NCI-H1105 (cell line): Measurements from ENCODE around the gene CHODL.

ENCODE experiments used
- DNase-seq: peaks from one replicate; lab custom pipeline; 2025; lab: John Stamatoyannopoulos, UW

The CHODL gene, protein sequence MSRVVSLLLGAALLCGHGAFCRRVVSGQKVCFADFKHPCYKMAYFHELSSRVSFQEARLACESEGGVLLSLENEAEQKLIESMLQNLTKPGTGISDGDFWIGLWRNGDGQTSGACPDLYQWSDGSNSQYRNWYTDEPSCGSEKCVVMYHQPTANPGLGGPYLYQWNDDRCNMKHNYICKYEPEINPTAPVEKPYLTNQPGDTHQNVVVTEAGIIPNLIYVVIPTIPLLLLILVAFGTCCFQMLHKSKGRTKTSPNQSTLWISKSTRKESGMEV

DNA sequence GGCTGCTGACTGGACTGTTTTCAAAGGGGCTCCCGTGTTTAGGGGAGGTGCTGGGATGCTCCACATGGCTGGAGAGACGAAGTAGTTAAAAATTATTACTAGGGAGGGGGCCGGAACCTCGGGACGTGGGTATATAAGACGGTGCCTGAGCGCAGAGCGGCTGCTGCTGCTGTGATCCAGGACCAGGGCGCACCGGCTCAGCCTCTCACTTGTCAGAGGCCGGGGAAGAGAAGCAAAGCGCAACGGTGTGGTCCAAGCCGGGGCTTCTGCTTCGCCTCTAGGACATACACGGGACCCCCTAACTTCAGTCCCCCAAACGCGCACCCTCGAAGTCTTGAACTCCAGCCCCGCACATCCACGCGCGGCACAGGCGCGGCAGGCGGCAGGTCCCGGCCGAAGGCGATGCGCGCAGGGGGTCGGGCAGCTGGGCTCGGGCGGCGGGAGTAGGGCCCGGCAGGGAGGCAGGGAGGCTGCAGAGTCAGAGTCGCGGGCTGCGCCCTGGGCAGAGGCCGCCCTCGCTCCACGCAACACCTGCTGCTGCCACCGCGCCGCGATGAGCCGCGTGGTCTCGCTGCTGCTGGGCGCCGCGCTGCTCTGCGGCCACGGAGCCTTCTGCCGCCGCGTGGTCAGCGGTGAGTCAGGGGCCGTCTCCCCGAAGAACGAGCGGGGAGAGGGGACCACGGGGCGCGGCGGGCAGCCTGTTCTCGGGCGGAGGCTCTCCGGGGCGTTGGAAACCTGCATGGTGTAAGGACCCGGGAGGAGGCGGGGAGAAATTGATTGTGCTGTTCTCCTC is at the start of gene CHODL:
CHODL (plus strand) TSS at position 163 of the 793 bp plus-strand sequence; CDS start at position 554, 391 bp downstream.
- DNase-seq = no peak

DNA sequence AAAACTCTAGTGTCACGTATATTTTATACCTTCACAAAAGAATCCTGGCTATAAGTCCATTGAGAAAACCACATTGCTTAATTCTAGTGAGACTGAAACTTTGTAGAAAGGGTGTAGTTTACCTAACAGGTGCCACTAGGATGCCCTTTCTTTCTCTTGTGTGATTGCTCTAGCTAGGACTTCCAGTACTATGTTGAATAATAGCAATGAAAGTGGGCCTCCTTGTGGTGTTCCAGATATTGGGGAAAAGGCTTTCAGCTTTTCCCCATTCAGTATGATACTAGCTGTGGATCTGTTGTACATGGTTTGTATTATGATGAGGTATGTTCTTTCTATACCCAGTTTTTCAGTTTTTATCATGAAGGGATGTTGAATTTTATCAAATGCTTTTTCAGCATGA is 39.7 kb upstream of the CHODL start:
- peak; percentile 3 for DNase-seq

DNA sequence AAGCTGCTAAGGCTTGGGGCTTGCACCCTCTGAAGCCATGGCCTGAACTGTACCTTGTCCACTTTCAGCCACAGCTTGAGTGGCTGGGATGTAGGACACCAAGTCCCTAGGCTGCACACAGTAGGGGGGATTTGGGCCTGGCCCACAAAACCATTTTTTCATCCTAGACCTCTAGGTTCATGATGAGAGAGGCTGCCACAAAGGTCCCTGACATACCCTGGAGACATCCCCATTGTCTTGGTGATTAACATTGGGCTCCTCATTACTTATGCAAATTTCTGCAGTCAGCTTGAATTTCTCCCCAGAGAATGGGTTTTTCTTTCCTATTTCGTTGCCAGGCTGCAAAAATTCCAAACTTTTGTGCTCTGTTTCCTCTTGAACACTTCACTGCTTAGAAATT is 26.3 kb upstream of the CHODL start:
- DNase-seq = no peak

DNA sequence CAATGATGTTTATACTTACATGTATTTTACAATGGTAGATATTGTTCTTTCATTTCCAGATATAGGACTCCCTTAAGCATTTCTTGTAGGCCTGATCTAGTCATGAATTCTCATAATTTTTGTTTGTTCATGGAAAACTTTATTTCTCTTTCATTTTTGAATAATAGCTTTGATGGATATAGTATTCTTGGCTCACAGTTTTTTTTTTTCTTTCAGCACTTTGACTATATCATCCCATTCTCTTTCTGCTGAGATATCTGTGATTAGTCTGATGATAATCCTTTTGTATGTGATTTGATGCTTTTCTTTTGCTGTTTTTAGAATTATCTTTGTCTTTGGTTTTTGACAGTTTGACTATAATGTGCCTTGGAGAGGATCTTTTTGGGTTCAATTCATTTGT is 24.1 kb upstream of the CHODL start:
- no peak for DNase-seq

DNA sequence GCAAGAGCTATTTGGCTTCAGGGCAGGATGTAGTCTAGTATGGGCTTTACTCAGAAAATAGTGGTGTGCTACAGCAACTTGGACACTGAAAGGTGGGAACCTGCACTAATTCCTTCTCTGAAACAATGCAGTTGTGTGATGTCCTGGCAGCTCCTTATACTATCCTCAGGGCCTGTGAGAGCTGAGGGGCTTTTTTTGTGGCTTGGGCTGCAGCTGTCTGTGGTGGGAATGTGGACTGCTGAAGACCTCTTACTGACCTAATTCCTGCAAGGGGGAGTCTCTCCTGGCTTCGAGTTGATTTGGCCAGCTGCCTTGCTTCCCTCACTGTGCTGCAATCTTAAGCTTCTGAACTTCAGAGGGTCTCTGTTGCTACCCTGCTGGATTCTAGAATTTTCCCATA is 22.3 kb upstream of the CHODL start:
- no peak for DNase-seq

DNA sequence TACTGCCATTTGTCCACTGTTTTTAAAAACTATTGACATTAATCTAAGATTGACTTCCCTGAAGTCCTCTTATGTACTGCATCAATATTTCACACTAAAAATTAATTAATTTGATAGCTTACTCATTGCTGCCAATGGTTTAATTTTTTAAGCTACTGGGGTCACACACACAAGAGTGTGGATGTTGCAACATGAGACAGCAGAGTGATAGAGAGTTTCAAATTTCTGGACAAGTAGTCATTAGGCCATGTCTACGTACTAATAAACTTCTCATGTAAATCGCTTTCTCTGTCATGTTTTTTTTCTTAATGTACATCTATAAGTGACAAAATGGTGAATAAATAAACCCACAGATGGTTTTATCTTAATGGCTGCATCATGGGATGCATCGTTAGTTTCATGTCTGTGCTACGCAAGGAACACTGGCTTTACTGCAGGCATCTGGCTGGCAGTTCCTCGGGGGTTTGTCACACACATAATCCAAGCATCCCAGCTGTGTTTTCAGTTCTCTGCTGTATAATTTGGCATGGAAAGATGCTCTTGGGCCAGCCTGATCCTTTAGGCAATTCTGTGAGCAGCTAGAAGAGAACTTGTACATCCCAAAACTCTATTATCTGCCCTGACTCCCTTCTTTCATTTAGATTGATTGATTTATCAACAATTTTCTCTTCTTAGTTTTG is 16.4 kb upstream of the CHODL start:
- DNase-seq = no peak

DNA sequence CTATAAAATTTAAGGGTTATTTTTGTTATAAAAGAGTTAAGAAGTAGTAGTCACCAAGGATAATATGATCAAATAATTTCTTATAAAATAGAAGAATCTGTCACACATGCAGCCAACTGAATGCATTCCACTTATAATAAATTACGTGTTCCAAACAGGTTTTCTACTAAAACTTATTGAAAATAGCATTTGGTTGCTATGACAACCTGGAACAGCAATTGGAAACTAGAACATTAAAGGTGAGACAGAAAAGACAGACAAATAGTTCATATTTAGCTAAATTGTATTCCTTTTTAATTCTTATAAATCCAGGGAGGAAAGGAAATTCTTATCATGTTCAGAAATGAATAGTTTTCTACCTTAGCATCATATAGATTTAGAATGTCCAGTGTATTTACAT is 9.1 kb upstream of the CHODL start:
- DNase-seq = no peak

DNA sequence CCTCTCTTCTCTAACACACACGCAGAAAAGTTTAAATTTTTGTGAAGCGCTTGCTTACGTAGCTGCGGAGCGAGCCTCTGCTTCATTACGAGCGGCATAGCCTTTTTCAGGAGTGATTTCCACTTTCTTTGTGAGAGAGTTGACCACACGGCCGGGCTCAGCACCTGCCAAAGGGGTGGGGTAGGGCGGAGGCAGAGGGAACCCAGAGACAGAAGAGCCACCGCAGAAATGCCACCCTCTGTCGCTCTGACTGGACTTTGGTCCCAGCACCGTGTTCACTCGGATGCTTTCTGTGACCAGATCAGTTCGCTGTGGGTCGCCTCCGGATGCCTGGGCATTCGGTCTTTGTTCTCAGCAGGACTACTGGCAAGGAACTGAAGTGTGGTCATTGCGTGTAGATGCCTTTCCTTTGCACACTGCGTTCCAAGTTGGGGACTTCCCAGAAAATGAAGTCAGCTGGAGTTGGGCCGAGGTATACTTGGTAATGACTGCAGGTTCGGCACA is 883 bp downstream of the CHODL start:
- no peak for DNase-seq

DNA sequence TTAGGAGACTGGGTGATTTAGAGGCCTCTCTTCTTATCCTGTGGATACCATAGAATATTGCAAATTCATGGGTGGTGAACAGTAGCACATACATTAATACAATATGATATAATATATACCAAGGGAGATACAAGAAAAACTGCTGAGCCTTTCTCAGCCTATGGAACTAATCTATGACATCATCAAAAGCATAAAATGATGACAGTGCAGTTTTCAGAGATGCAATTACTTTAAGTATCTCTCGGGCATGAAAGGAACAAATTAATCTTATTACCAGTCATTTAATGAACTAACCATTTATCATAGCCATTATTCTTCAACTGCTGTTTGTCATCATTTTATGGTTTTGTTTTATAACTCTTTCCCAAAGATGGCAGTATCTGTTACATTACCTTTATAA is 3.5 kb downstream of the CHODL start:
- DNase-seq = peak; percentile 23

DNA sequence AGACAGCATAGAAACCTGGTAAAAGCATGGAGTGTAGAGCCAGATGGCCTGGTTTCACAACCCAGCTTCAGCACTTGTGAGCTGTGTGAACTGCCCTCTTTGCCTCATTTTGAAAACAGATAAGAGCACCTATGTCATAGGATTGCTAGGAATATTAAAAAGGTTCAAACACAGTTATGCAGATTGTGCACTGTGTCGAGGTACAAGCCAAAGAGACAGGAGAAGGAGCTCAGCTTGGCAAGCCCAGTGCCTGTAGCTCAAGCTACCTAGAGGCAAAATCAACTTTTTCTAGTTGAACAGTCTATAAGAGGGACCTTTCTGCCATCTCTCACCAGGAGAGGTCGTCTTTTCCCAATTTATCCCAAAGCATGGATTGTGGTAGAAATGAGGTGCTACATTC is 5.0 kb downstream of the CHODL start:
- no peak for DNase-seq

DNA sequence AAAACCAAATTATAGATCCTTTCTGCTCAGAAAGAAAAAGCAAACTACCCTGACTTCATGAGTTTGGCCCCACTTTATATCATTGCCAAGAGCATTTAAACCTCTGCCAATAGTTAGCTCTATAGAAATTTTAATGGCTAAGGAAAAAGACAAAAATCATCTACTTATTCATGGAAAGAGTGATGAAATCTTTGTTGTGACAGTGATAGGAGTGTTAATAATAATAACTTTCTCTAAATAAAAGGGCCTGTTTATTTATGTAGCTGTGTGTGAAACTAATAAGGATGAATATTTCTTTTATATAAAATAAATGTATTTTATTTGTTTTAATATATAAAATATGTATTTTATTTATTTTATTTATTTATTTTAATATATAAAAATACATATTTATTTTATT is 6.4 kb downstream of the CHODL start:
- no peak for DNase-seq

DNA sequence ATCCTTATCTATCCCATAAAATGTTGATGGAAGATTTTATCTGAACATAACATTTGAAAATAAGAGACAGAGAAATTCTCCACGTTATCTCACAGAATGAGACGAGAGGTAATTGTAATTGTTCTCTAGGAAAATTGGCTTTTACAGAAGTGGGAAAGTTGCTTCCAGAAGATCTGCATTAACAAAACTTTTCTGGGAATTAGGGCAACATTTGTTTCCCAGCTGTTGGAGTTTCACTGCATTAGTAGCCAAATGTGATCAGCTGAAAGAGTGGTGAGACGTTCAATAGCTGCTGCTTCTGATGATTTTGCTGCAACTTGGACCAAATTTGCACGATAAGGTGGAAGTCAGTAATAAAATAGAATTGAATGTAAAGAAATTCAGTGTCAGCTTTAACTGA is 7.6 kb downstream of the CHODL start:
- DNase-seq = no peak

DNA sequence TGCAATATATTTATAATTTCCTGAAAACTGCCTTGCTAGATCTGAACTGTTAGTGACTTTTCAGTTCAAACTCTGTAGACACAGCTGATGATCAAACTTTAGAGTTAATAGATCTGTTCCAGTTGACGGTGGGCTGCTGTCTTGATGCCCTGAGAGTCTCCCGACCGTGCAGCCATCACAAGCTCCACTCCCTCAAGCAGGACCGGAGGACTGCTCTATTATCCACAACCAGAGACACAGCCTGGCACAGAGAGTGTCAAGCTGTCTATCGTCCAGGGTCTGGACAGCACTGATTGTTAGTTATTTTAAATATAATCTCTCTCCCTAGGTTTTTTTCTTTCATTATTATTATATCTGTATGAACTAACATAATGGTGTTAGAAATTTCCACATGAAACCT is 8.0 kb downstream of the CHODL start:
- DNase-seq = no peak

DNA sequence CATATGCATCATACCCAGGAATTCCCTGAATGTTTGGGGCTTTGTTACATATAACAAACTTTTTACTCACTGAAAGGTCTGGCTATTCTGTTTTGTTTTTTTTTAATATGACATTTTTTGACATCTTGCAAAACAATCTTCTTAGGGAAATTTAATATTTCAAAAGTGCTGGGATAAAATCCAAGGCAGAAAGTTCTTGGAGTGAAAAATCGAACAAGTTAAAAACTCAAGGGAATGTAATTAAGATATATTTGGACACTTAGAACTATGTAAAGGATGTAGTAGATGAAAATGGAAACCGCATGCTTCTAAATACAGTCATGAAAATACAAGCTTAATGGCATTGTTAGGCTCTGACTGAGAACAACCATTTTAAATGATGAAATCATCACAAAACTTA is 8.6 kb downstream of the CHODL start:
- DNase-seq = no peak

DNA sequence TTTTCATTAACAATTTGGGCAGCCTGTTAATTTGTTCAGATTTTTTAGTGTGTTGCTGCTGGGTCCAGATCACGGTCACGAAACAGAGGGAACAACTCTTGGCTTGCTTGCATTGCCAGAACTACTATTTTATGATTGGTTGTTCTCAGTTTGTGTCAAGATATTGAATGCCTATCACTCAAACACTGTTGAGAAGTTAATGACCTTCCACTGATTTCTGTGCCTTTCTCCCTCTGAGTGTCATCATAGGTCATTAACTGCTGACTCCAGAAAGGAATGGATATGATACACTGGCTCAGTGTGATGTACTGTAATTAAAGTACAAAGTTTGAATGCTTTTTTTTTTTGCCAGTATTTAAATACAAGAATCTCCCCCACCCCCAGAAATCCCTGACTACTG is 9.2 kb downstream of the CHODL start:
- DNase-seq = no peak

DNA sequence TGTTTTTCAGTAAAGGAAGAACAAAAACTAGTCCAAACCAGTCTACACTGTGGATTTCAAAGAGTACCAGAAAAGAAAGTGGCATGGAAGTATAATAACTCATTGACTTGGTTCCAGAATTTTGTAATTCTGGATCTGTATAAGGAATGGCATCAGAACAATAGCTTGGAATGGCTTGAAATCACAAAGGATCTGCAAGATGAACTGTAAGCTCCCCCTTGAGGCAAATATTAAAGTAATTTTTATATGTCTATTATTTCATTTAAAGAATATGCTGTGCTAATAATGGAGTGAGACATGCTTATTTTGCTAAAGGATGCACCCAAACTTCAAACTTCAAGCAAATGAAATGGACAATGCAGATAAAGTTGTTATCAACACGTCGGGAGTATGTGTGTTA is 21.3 kb downstream of the CHODL start:
- no peak for DNase-seq

DNA sequence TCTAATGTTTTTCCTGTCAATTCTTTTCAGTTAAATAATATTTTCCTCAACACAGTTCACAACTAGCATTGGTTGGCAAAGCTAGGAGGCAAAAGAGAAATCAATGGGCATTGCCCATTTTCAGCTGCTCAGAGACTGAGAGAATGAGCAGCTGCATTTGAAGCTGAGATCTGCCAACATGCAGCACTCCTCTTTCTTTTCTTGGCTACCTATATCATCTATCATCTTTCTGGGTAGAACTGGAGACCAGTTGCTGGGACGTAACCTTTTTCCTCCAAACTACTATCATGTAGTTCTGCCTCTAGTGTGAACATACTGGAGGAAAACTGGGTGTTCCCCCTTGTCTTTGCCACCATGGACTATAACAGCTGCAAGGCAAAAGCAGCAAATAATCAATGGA is 22.9 kb downstream of the CHODL start:
- no peak for DNase-seq

DNA sequence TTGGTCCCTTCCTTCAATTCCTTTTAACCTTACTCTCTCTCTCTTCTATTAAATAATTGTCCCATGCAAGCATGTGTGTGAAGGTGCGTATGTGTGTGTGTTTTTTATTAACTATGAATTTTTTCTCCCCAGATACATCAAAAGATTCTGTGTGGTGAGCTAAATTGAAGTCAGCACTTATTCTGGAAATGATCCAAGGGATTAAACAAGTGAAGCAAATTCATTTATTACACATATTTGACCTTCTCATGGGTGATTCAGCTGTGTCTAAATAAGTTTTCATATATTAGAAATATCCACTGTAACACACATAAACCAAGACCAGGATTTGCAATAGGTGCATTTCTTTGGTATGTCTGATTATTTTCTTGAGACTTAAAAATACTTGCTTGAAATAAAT is 24.3 kb downstream of the CHODL start:
- no peak for DNase-seq

DNA sequence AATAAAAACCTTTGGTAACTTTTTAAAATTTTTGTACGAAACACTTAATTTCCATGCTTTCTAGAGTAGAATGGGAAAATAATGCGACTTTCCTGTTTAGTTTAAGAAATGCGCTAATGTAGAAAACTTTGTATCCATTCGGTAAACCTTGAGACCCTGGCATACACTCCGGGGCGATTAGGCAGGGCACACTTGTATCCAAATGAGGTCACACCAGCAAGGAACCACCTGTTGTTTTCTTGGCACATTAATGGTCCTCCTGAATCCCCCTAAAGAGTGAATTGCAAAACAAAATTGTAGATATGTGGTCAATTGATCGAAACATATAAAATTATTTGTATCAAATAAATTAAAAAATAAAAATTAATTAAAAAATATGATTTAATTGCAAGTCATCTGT is 25.2 kb downstream of the CHODL start:
- DNase-seq = no peak

DNA sequence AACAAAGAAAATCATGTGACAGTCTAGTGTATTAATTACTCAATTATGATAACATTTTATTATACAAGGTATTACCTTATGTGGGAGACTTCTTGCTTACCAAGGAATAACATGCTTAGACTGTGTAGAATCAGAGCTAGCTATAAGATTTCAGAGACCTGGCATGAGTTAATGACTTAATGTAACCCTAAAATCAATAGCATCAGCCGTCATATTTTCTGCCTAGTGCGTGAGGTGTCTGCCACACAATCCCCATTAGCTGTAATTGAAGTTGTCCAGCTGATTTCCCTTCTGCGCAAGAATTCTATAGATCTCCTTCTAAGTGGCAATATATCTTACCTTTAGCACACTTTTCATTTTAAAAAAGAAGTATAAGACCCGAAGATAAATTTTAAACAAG is 28.8 kb downstream of the CHODL start:
- DNase-seq = no peak

DNA sequence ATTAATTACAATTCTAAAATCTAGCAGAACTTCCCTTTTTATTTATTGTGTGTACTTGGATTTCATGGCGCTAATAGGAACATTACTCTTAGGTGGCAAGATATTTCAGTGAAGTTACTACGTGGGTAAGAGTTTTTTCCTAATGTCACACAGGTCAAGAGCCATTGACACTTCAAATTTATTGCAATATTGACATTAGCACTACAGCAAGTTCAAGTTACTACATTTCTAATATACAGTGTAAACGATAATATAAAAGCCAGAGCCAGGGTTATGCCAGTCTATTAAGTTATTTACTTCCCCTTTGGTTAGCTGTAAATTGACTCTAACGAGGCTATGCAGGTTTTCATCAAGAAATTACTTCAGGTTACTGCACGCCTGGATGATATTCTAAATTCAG is 29.7 kb downstream of the CHODL start:
- no peak for DNase-seq

DNA sequence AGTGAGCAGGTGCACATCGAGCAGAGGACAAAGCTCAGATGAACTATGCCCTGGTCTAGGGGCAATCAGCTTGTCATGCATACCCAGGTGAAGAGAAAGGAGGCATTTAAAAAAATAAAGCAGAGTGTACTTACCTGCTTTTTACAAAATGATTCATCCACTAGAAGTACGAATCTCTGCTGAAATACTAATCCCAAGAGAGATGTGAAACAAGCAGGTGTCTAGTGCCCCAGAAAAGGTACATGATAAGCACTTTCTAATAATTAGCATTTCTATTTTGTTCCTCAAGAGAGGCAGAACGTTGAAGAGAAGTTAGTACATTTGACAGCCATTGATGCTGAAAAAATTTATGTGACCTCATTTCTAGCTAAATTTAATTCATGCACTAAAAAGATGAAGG is 31.1 kb downstream of the CHODL start:
- DNase-seq = peak; percentile 62

DNA sequence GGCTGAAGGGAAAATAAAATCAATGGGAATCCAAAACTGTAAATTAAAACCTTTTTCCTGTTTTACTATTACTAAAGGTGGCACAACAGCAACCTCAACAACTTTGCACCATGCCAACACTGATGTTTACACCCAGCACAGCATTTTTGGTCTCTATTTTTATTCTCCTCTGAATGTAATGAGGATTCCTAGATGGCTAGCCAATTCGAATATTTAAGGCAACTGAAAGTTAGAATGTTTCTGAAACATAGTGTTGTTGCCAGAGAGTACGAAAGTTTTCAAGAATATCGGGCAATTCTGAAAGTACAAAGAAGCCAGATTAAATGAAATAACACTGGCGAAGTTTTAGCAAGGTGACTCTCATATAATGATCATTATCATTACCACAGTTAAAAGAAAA is 40.7 kb downstream of the CHODL start:
- no peak for DNase-seq
